IPS-20b (cell line): ENCODE measurements around the gene WDR5.

Source experiments
- H3K27ac ChIP-seq: one replicate; pipeline ENCODE4 v1.5.1; 2013; ENCODE audit warnings: low read length
- H3K27me3 ChIP-seq: 2 replicates; pipeline ENCODE4 v1.6.1; 2013; ENCODE audit warnings: mild to moderate bottlenecking, low read length, inconsistent platforms; ENCODE audit not compliant: insufficient read depth
- H3K36me3 ChIP-seq: 2 replicates; pipeline ENCODE4 v1.6.1; 2013; ENCODE audit warnings: low read depth, mild to moderate bottlenecking, inconsistent platforms, low read length, moderate library complexity; ENCODE audit not compliant: insufficient read depth
- H3K4me1 ChIP-seq: 2 replicates; pipeline ENCODE4 v1.6.1; 2013; ENCODE audit warnings: mild to moderate bottlenecking, control low read depth, inconsistent platforms, low read length, moderate library complexity; ENCODE audit not compliant: insufficient read depth
- H3K4me3 ChIP-seq: 2 replicates; pipeline ENCODE4 v1.5.1; 2013; ENCODE audit warnings: mild to moderate bottlenecking, low read length, inconsistent platforms
- H3K9ac ChIP-seq: 2 replicates; pipeline ENCODE4 v1.6.1; 2013; ENCODE audit warnings: low read depth, mild to moderate bottlenecking, inconsistent platforms, low read length, moderate library complexity
- H3K9me3 ChIP-seq: 2 replicates; pipeline ENCODE4 v1.6.1; 2013; ENCODE audit warnings: mild to moderate bottlenecking, low read depth, low read length, inconsistent platforms; ENCODE audit not compliant: insufficient read depth

Gene WDR5

GRCh38 chr9:134136118-134136995 is 475 bp downstream of the WDR5 start:
- Histone ChIP-seq H3K4me3 (peak overlapping the region; percentile 91), H3K27ac (no peak overlapping the region)

GRCh38 chr9:134136996-134137299 is 1.1 kb downstream of the WDR5 start:
- no peaks in the 10 kb centered on the region for H3K27me3 ChIP-seq
- no peaks in the 10 kb centered on the region for H3K9me3 ChIP-seq
- no peak overlapping the region for H3K27ac ChIP-seq
- H3K36me3 ChIP-seq = peaks cover 43% of the 10 kb centered on the region
- peak overlapping the region; percentile 91 for H3K4me3 ChIP-seq
- H3K9ac ChIP-seq = peak overlapping the region; percentile 89
- peaks cover 14% of the 10 kb centered on the region for H3K4me1 ChIP-seq

More at GRCh38 chr9:134136118-134136995, 475 bp downstream of the WDR5 start:
- peak overlapping the region; percentile 89 for H3K9ac ChIP-seq
- H3K9me3 ChIP-seq = no peaks in the 10 kb centered on the region
- H3K4me1 ChIP-seq = peaks cover 20% of the 10 kb centered on the region
- H3K36me3 ChIP-seq = peaks cover 37% of the 10 kb centered on the region
- no peaks in the 10 kb centered on the region for H3K27me3 ChIP-seq

- no peak overlapping the region for H3K27ac ChIP-seq
These were observed 2.4 kb downstream of the WDR5 start for GRCh38 chr9:134138292-134138691.

GRCh38 chr9:134139081-134139480 is 3.2 kb downstream of the WDR5 start:
- Histone ChIP-seq H3K27me3 (no peaks in the 10 kb centered on the region), H3K27ac (no peak overlapping the region), H3K9me3 (no peaks in the 10 kb centered on the region), H3K9ac (peak overlapping the region; percentile 41; the same call in 1 of the 2 replicates), H3K36me3 (peaks cover 57% of the 10 kb centered on the region), H3K4me3 (peak overlapping the region; percentile 26; the same call in 1 of the 2 replicates), H3K4me1 (peaks cover 14% of the 10 kb centered on the region)

More at GRCh38 chr9:134138292-134138691, 2.4 kb downstream of the WDR5 start:
- no peaks in the 10 kb centered on the region for H3K27me3 ChIP-seq
- no peaks in the 10 kb centered on the region for H3K9me3 ChIP-seq
- no peak overlapping the region; the same call in 1 of the 2 replicates for H3K4me3 ChIP-seq
- peaks cover 14% of the 10 kb centered on the region for H3K4me1 ChIP-seq
- H3K36me3 ChIP-seq = peaks cover 52% of the 10 kb centered on the region
- H3K9ac ChIP-seq = peak overlapping the region; percentile 41; the same call in 1 of the 2 replicates

GRCh38 chr9:134141906-134142305 is 6.0 kb downstream of the WDR5 start:
- peaks cover 8% of the 10 kb centered on the region for H3K4me1 ChIP-seq
- H3K4me3 ChIP-seq = no peak overlapping the region
- peaks cover 80% of the 10 kb centered on the region for H3K36me3 ChIP-seq
- no peaks in the 10 kb centered on the region for H3K27me3 ChIP-seq
- no peak overlapping the region for H3K9ac ChIP-seq
- no peaks in the 10 kb centered on the region for H3K9me3 ChIP-seq
- no peak overlapping the region for H3K27ac ChIP-seq

GRCh38 chr9:134144801-134145200 is 8.9 kb downstream of the WDR5 start:
- Histone ChIP-seq H3K27me3 (no peaks in the 10 kb centered on the region), H3K9me3 (no peaks in the 10 kb centered on the region), H3K4me1 (no peaks in the 10 kb centered on the region), H3K27ac (no peak overlapping the region), H3K9ac (no peak overlapping the region), H3K36me3 (peaks cover 85% of the 10 kb centered on the region), H3K4me3 (no peak overlapping the region)

GRCh38 chr9:134145262-134145661 is 9.4 kb downstream of the WDR5 start:
- no peaks in the 10 kb centered on the region for H3K27me3 ChIP-seq
- H3K4me3 ChIP-seq = no peak overlapping the region
- no peak overlapping the region for H3K27ac ChIP-seq
- H3K9me3 ChIP-seq = no peaks in the 10 kb centered on the region
- peaks cover 85% of the 10 kb centered on the region for H3K36me3 ChIP-seq
- H3K9ac ChIP-seq = no peak overlapping the region
- no peaks in the 10 kb centered on the region for H3K4me1 ChIP-seq

- H3K9ac ChIP-seq = no peak overlapping the region
- H3K27me3 ChIP-seq = no peaks in the 10 kb centered on the region
- no peaks in the 10 kb centered on the region for H3K9me3 ChIP-seq
- H3K4me3 ChIP-seq = no peak overlapping the region
- no peaks in the 10 kb centered on the region for H3K4me1 ChIP-seq
- H3K27ac ChIP-seq = no peak overlapping the region
- peaks cover 86% of the 10 kb centered on the region for H3K36me3 ChIP-seq
These were observed 11.1 kb downstream of the WDR5 start for GRCh38 chr9:134146774-134147493.

GRCh38 chr9:134149380-134149779 is 13.5 kb downstream of the WDR5 start:
- H3K27ac ChIP-seq = no peak overlapping the region

GRCh38 chr9:134150557-134151214 is 14.8 kb downstream of the WDR5 start:
- peaks cover 93% of the 10 kb centered on the region for H3K36me3 ChIP-seq
- no peaks in the 10 kb centered on the region for H3K4me1 ChIP-seq
- no peaks in the 10 kb centered on the region for H3K9me3 ChIP-seq
- no peak overlapping the region for H3K27ac ChIP-seq
- no peak overlapping the region for H3K4me3 ChIP-seq
- H3K9ac ChIP-seq = no peak overlapping the region
- H3K27me3 ChIP-seq = no peaks in the 10 kb centered on the region

More at GRCh38 chr9:134149380-134149779, 13.5 kb downstream of the WDR5 start:
- Histone ChIP-seq H3K27me3 (no peaks in the 10 kb centered on the region), H3K36me3 (peaks cover 92% of the 10 kb centered on the region), H3K4me1 (no peaks in the 10 kb centered on the region), H3K4me3 (no peak overlapping the region), H3K9ac (no peak overlapping the region), H3K9me3 (no peaks in the 10 kb centered on the region)

GRCh38 chr9:134152022-134152448 is 16.2 kb downstream of the WDR5 start:
- Histone ChIP-seq H3K9ac (no peak overlapping the region), H3K27ac (no peak overlapping the region), H3K4me3 (no peak overlapping the region), H3K9me3 (no peaks in the 10 kb centered on the region), H3K36me3 (peaks cover 97% of the 10 kb centered on the region), H3K27me3 (no peaks in the 10 kb centered on the region), H3K4me1 (no peaks in the 10 kb centered on the region)
